AG09309 (cell line): ENCODE results near the gene HOXD8.

ENCODE experiments used
- DNase-seq: peaks from one replicate; pipeline ENCODE4 v3.0.0-alpha.2; 2010; ENCODE audit warnings: low read depth
- H3K4me3 ChIP-seq: 2 replicates; pipeline ENCODE4 v1.5.1; 2011; ENCODE audit warnings: mild to moderate bottlenecking, low read depth, low read length, moderate library complexity; ENCODE audit not compliant: control insufficient read depth
- CTCF ChIP-seq: IDR thresholded peaks from 2 replicates; pipeline ENCODE4 v1.5.1; 2011; ENCODE audit warnings: mild to moderate bottlenecking, low read depth, low read length, inconsistent platforms; ENCODE audit not compliant: insufficient read depth, control insufficient read depth; ENCODE audit errors: missing control alignments

Gene HOXD8

GRCh38 chr2:176095421-176095820 lies 34.1 kb upstream of the HOXD8 start:
- DNase-seq = no peak
- TF ChIP-seq CTCF = no peak
- H3K4me3 ChIP-seq = no peak overlapping the region

GRCh38 chr2:176096243-176096985 lies 33.1 kb upstream of the HOXD8 start:
- peak overlapping the region; percentile 73 for H3K4me3 ChIP-seq
- no peak for TF ChIP-seq CTCF
- DNase-seq = no peak

GRCh38 chr2:176096986-176097819 lies 32.3 kb upstream of the HOXD8 start:
- peak overlapping the region; percentile 73 for H3K4me3 ChIP-seq
- no peak for DNase-seq
- peak; percentile 95 for TF ChIP-seq CTCF

- H3K4me3 ChIP-seq = peak overlapping the region; percentile 73
- DNase-seq = no peak
- no peak for TF ChIP-seq CTCF
Observed at GRCh38 chr2:176097820-176098365, 31.6 kb upstream of the HOXD8 start.

- no peak for DNase-seq
- H3K4me3 ChIP-seq = peak overlapping the region; percentile 73
- TF ChIP-seq CTCF = no peak
Observed at GRCh38 chr2:176098366-176099158, 30.9 kb upstream of the HOXD8 start.

GRCh38 chr2:176099159-176099727 lies 30.3 kb upstream of the HOXD8 start:
- no peak for DNase-seq
- H3K4me3 ChIP-seq = no peak overlapping the region
- TF ChIP-seq CTCF = no peak
